Epithelial cell of proximal tubule (primary cell): ENCODE results near the gene ZG16B. TPM values are rescaled to one million over a fixed set of nuclear protein-coding genes. Genes with fewer than 3 reads are reported as not detected.

ENCODE experiments used
- DNase-seq: peaks from one replicate; pipeline ENCODE4 v3.0.0-alpha.2; 2011; ENCODE audit warnings: low read depth
- H3K4me3 ChIP-seq: 2 replicates; pipeline ENCODE4 v1.5.1; 2011; ENCODE audit warnings: low read depth, mild to moderate bottlenecking, low read length
- CTCF ChIP-seq: conservative IDR thresholded peaks from 2 replicates; pipeline ENCODE4 v1.5.1; 2012; ENCODE audit warnings: low read depth, mild to moderate bottlenecking, low read length
- total RNA-seq: library from RNA; depleted of rRNA; stranded (reverse); fragments of >200 nt; gene quantifications from 2 replicates; pipeline ENCODE4 v1.2.3, GENCODE V29; 2015

The ZG16B gene
- total RNA-seq, 1 donor from 2014 or later, result 0.06 TPM

- no peak for DNase-seq
- H3K4me3 ChIP-seq, result no peak overlapping the region
- TF ChIP-seq CTCF, result no peak
Measured at GRCh38 chr16:2814551-2815298, 15.4 kb upstream of the ZG16B start.

- no peak for DNase-seq
- no peak for TF ChIP-seq CTCF
- no peak overlapping the region for H3K4me3 ChIP-seq
Measured at GRCh38 chr16:2815299-2815771, 14.8 kb upstream of the ZG16B start.

GRCh38 chr16:2816751-2817339 lies 13.3 kb upstream of the ZG16B start, which contains the start of gene PRSS21:
Gene PRSS21, plus strand, starts transcription at chr16:2817237. Its CDS starts 32 bp downstream, at chr16:2817269.
- DNase-seq, result no peak
- no peak for TF ChIP-seq CTCF
- H3K4me3 ChIP-seq, result no peak within 1 kb of the TSS

- no peak for TF ChIP-seq CTCF
- H3K4me3 ChIP-seq, result no peak overlapping the region
- DNase-seq, result no peak
Measured at GRCh38 chr16:2817340-2818271, 12.5 kb upstream of the ZG16B start.

GRCh38 chr16:2818272-2818876 lies 11.7 kb upstream of the ZG16B start:
- no peak for DNase-seq
- no peak overlapping the region for H3K4me3 ChIP-seq
- no peak for TF ChIP-seq CTCF

- no peak for TF ChIP-seq CTCF
- DNase-seq, result no peak
- H3K4me3 ChIP-seq, result no peak overlapping the region
Measured at GRCh38 chr16:2819179-2819938, 10.7 kb upstream of the ZG16B start.
